Ovary (tissue), 3 donors: ENCODE results near the gene DECR2.

Experiments
- CTCF ChIP-seq, 3 donors: fragments of 450-650 bp in 2 of 3; fragments of 200-600 bp in 1 of 3; IDR thresholded peaks; one replicate each; pipeline versions ENCODE4 v1.5.1 to v1.8.0; 2016 to 2022; ENCODE audit warnings: antibody characterized with exemption in 3 of 3, mild to moderate bottlenecking in 1 of 3
- EP300 ChIP-seq: sonication (generic); formaldehyde crosslinking; IDR thresholded peaks from one replicate; pipeline ENCODE4 v1.6.1; 2017; ENCODE audit warnings: antibody characterized with exemption
- donor health status: DM: no; HTN: no; CAD: no.

- TF ChIP-seq CTCF (IDR thresholded peaks at IDR 0.05) (no peak), EP300 (no peak)
These were observed 20.5 kb upstream of the DECR2 start for GRCh38 chr16:381012-381788.
